Fibroblast of lung (primary cell): ENCODE measurements around the gene USP16.

Experiments
- EZH2 ChIP-seq: IDR thresholded peaks from 2 replicates; pipeline ENCODE4 v1.5.1; 2012; ENCODE audit warnings: low read length, control low read depth, mild to moderate bottlenecking; ENCODE audit errors: missing control alignments
- TF ChIP-seq, protein P1 (sequence below), 2 donors: IDR thresholded peaks in 1 of 2; conservative IDR thresholded peaks in 1 of 2; 1 replicate in 1 of 2; 2 replicates in 1 of 2; pipeline ENCODE4 v1.5.1; 2011 to 2012; ENCODE audit warnings: low read length in 2 of 2, control low read depth in 1 of 2, inconsistent platforms in 1 of 2, low read depth in 1 of 2, mild to moderate bottlenecking in 1 of 2

DNA sequence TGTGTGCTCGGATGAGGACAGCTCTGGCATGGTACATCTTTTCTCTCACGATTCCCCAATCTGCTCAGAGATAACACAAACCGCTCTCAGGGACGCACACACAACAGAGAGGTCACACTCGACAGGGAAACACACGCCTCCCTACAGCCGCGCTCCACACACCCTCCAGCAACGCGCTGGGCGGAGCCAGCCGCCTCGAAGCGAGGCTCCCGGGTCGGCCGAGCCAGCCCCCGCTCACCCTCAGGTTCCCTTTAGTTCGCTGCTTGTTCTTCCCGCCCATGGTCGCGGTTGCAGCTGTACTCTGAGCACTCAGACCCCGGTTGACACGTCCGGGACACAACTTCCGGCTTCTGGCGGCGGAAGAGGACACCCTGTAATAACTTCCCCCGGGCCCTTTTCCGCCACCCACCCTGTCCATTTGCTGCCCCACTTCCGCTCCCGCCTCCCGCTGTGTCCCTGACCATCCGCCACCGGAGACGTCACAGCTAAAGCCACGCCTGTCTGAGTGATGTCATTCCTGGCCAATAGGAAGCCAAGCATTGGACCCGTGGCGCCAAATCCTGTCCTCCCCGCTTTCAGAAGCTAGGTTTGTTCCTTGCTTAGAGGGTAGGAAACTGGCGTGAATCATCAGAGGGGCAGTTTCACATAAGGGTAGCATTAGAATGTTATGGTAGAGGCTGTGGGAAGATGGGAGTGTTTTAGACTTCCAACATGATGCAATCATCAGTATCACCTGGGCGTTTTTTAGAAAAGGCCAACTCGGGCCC lies 31.8 kb upstream of the USP16 start, which contains the start of gene LTN1:
- TF ChIP-seq, protein P1, sequence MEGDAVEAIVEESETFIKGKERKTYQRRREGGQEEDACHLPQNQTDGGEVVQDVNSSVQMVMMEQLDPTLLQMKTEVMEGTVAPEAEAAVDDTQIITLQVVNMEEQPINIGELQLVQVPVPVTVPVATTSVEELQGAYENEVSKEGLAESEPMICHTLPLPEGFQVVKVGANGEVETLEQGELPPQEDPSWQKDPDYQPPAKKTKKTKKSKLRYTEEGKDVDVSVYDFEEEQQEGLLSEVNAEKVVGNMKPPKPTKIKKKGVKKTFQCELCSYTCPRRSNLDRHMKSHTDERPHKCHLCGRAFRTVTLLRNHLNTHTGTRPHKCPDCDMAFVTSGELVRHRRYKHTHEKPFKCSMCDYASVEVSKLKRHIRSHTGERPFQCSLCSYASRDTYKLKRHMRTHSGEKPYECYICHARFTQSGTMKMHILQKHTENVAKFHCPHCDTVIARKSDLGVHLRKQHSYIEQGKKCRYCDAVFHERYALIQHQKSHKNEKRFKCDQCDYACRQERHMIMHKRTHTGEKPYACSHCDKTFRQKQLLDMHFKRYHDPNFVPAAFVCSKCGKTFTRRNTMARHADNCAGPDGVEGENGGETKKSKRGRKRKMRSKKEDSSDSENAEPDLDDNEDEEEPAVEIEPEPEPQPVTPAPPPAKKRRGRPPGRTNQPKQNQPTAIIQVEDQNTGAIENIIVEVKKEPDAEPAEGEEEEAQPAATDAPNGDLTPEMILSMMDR (conservative IDR thresholded peaks at IDR 0.05 in 1 of 2, IDR thresholded peaks at IDR 0.05 in 1 of 2; ENCODE audit: low read depth in 1 of 2, low read length in 2 of 2), result no peak
- no peak for TF ChIP-seq EZH2
